HFFc6 (cell line): ENCODE results near the gene LEMD1. TPM values are rescaled to one million over a fixed set of nuclear protein-coding genes. Genes with fewer than 3 reads are reported as not detected.
"Not testable (repeated sequence)": the region's sequence is repeated elsewhere in the genome, so short reads cannot be mapped to it uniquely, and the experiment has no call there.

Experiments used
- DNase-seq: peaks from one replicate; pipeline ENCODE4 v3.0.0-alpha.2; 2018
- H3K27ac Mint-ChIP-seq: 2 replicates; pipeline ENCODE4 v1.8.0; 2020; ENCODE audit warnings: mild to moderate bottlenecking, mixed read lengths
- H3K27me3 Mint-ChIP-seq: 2 replicates; pipeline ENCODE4 v1.8.0; 2021; ENCODE audit warnings: mild to moderate bottlenecking, moderate library complexity, mixed read lengths; ENCODE audit not compliant: insufficient read depth
- H3K36me3 Mint-ChIP-seq: 2 replicates; pipeline ENCODE4 v1.8.0; 2021; ENCODE audit warnings: low read depth, mixed read lengths
- H3K4me1 Mint-ChIP-seq: 2 replicates; pipeline ENCODE4 v1.8.0; 2020; ENCODE audit warnings: low read depth, mixed read lengths
- H3K4me3 Mint-ChIP-seq: 2 replicates; pipeline ENCODE4 v1.8.0; 2020; ENCODE audit warnings: mild to moderate bottlenecking, moderate library complexity, mixed read lengths
- H3K9me3 Mint-ChIP-seq: 2 replicates; pipeline ENCODE4 v1.8.0; 2020; ENCODE audit warnings: mild to moderate bottlenecking, mixed read lengths
- total RNA-seq, 6 experiments: library from RNA; stranded (reverse); fragmentation: NEBNext Ultra II Directional; extraction: Animal tissue kit (Norgen Biotek cat#: 25700); gene quantifications; 2 replicates in 1 of 6; 3 replicates in 5 of 6; pipeline ENCODE4 v1.2.3, GENCODE V29; 2021
- TF ChIP-seq, protein P1 (sequence below): fragments of 200-600 bp; sonication (generic); IDR thresholded peaks from 2 replicates; pipeline ENCODE4 v1.5.0; 2021; ENCODE audit warnings: antibody characterized with exemption, mild to moderate bottlenecking

Gene LEMD1
- total RNA-seq, 6 experiments from 2014 or later, result not detected

DNA sequence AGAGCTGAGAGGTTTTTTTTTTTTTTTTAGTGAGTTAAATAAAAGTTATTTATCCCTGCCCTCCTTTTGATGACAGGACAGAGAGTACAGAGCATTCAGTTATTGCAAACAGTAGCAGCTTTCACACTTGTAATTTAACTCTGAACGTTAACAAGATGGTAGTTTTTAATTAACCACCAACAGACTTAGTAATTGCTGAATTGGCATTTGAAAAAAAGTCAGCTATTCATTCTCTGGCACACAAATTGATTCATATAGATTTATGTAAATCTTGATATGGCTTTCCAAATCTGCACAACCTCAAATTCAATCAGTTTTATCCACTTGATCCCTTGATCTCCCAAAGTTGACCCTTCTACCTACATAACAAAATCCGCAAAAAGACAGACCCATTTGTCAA is 918 bp downstream of the LEMD1 start:
- Mint-ChIP-seq H3K4me1 (no peaks in the 10 kb centered on the region), H3K27me3 (peaks cover 59% of the 10 kb centered on the region), H3K9me3 (no peaks in the 10 kb centered on the region), H3K36me3 (no peaks in the 10 kb centered on the region), H3K27ac (no peak overlapping the region), H3K4me3 (no peak overlapping the region)
- DNase-seq, result no peak
- TF ChIP-seq, protein P1, sequence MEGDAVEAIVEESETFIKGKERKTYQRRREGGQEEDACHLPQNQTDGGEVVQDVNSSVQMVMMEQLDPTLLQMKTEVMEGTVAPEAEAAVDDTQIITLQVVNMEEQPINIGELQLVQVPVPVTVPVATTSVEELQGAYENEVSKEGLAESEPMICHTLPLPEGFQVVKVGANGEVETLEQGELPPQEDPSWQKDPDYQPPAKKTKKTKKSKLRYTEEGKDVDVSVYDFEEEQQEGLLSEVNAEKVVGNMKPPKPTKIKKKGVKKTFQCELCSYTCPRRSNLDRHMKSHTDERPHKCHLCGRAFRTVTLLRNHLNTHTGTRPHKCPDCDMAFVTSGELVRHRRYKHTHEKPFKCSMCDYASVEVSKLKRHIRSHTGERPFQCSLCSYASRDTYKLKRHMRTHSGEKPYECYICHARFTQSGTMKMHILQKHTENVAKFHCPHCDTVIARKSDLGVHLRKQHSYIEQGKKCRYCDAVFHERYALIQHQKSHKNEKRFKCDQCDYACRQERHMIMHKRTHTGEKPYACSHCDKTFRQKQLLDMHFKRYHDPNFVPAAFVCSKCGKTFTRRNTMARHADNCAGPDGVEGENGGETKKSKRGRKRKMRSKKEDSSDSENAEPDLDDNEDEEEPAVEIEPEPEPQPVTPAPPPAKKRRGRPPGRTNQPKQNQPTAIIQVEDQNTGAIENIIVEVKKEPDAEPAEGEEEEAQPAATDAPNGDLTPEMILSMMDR, result no peak

DNA sequence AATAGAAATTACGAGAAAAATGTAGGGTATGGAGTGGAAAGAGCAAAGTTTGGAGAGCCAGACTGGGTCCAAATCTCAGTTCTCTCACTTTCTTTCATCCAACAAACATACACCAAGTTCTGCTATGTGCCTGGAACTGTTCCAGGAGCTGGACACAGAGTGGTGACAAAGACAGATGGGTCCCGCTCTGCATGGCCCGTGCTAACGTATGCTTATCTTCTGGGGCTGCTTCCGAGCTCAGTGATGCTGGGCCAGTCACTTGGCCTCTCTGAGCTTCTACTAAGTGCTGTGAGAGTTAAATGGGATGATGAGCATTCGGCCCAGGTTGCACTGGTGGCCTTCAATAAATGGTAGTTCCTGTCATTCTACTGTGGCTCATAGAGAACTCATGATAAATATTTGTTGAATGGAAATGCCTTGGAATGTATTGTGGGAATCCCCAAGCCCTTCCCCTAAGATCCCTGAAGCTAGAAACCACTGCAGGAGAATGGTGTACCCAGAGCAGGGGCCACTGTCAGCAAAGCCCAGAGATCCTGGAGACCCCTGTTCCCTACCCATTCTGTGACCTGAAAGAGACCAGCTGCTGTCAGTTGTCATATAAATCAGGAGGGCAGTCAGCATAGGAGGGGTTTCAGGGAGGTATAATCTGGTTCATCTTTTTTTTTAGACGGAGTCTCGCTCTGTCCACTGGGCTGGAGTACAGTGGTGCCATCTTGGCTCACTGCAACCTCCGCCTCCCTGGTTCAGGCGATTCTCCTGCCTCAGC is 3.8 kb downstream of the LEMD1 start:
- Mint-ChIP-seq H3K27me3 (peaks cover 55% of the 10 kb centered on the region), H3K36me3 (no peaks in the 10 kb centered on the region), H3K4me3 (no peak overlapping the region), H3K4me1 (no peaks in the 10 kb centered on the region), H3K27ac (no peak overlapping the region), H3K9me3 (no peaks in the 10 kb centered on the region)
- no peak for DNase-seq
- TF ChIP-seq, protein P1, result no peak

- TF ChIP-seq, protein P1, result no peak
- DNase-seq, result no peak
- H3K4me3 Mint-ChIP-seq, result no peak overlapping the region
- peaks cover 54% of the 10 kb centered on the region for H3K27me3 Mint-ChIP-seq
- H3K9me3 Mint-ChIP-seq, result no peaks in the 10 kb centered on the region
- H3K27ac Mint-ChIP-seq, result no peak overlapping the region
- no peaks in the 10 kb centered on the region for H3K4me1 Mint-ChIP-seq
- H3K36me3 Mint-ChIP-seq, result no peaks in the 10 kb centered on the region
Measured at GRCh38 chr1:205416322-205416721, 5.5 kb downstream of the LEMD1 start.

- Mint-ChIP-seq H3K4me1 (no peaks in the 10 kb centered on the region), H3K4me3 (no peak overlapping the region), H3K36me3 (no peaks in the 10 kb centered on the region), H3K9me3 (no peaks in the 10 kb centered on the region), H3K27ac (no peak overlapping the region), H3K27me3 (peaks cover 35% of the 10 kb centered on the region)
- no peak for DNase-seq
- TF ChIP-seq, protein P1, result no peak
Measured at GRCh38 chr1:205410581-205411298, 11.1 kb downstream of the LEMD1 start.

GRCh38 chr1:205407970-205408369 is 13.9 kb downstream of the LEMD1 start:
- no peak overlapping the region for H3K4me3 Mint-ChIP-seq
- H3K36me3 Mint-ChIP-seq, result no peaks in the 10 kb centered on the region
- no peaks in the 10 kb centered on the region for H3K4me1 Mint-ChIP-seq
- TF ChIP-seq, protein P1, result no peak
- no peak for DNase-seq
- H3K9me3 Mint-ChIP-seq, result no peaks in the 10 kb centered on the region
- no peak overlapping the region for H3K27ac Mint-ChIP-seq
- peaks cover 30% of the 10 kb centered on the region for H3K27me3 Mint-ChIP-seq

- H3K27me3 Mint-ChIP-seq, result peaks cover 27% of the 10 kb centered on the region
- not testable (repeated sequence) for H3K9me3 Mint-ChIP-seq, H3K36me3 Mint-ChIP-seq, H3K4me1 Mint-ChIP-seq, H3K4me3 Mint-ChIP-seq, H3K27ac Mint-ChIP-seq, DNase-seq
Measured at GRCh38 chr1:205406252-205406651, 15.6 kb downstream of the LEMD1 start.

DNA sequence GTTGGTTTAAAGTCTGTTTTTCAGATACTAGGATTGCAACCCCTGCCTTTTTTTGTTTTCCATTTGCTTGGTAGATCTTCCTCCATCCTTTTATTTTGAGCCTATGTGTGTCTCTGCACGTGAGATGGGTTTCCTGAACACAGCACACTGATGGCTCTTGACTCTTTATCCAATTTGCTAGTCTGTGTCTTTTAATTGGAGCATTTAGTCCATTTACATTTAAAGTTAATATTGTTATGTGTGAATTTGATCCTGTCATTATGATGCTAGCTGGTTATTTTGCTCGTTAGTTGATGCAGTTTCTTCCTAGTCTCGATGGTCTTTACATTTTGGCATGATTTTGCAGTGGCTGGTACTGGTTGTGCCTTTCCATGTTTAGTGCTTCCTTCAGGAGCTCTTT is 17.4 kb downstream of the LEMD1 start:
- not testable (repeated sequence) for H3K36me3 Mint-ChIP-seq, H3K4me3 Mint-ChIP-seq, H3K27ac Mint-ChIP-seq, DNase-seq, H3K4me1 Mint-ChIP-seq, H3K9me3 Mint-ChIP-seq
- H3K27me3 Mint-ChIP-seq, result peaks cover 25% of the 10 kb centered on the region
